ENCODE data around the gene DNAI7. TPM values are rescaled to one million over a fixed set of nuclear protein-coding genes. Genes with fewer than 3 reads are reported as not detected.

The DNAI7 gene
- total RNA-seq, 1 donor from 2014 or later = 1.1 TPM

- no peak overlapping the region for H3K4me3 ChIP-seq
- H3K27ac ChIP-seq (replicated peaks) = no peak overlapping the region
- no peaks in the 10 kb centered on the region for H3K36me3 ChIP-seq
Observed at GRCh38 chr12:25187781-25188180, 7.2 kb downstream of the DNAI7 start.

GRCh38 chr12:25186788-25187402 is 8.1 kb downstream of the DNAI7 start:
- no peak for TF ChIP-seq CTCF (IDR thresholded peaks at IDR 0.05; ENCODE audit: borderline replicate concordance)
- Histone ChIP-seq H3K4me3 (peak overlapping the region; percentile 28), H3K27ac (replicated peaks) (no peak overlapping the region), H3K27me3 (ENCODE audit: low read depth) (no peaks in the 10 kb centered on the region), H3K4me1 (peaks cover 5% of the 10 kb centered on the region), H3K36me3 (no peaks in the 10 kb centered on the region), H3K9me3 (replicated peaks) (no peaks in the 10 kb centered on the region)
- intact Hi-C loops (cut with micrococcal nuclease) = no loop called here
- no peak for DNase-seq

More at GRCh38 chr12:25187781-25188180, 7.2 kb downstream of the DNAI7 start:
- Histone ChIP-seq H3K4me1 (peaks cover 5% of the 10 kb centered on the region), H3K27me3 (ENCODE audit: low read depth) (no peaks in the 10 kb centered on the region), H3K9me3 (replicated peaks) (no peaks in the 10 kb centered on the region)
- intact Hi-C loops (cut with micrococcal nuclease) = no loop called here
- DNase-seq = no peak
- TF ChIP-seq CTCF (IDR thresholded peaks at IDR 0.05; ENCODE audit: borderline replicate concordance) = no peak

GRCh38 chr12:25186038-25186787 is 8.7 kb downstream of the DNAI7 start:
- Histone ChIP-seq H3K4me1 (peaks cover 5% of the 10 kb centered on the region), H3K36me3 (no peaks in the 10 kb centered on the region), H3K4me3 (no peak overlapping the region), H3K27me3 (ENCODE audit: low read depth) (no peaks in the 10 kb centered on the region), H3K9me3 (replicated peaks) (no peaks in the 10 kb centered on the region), H3K27ac (replicated peaks) (no peak overlapping the region)
- DNase-seq = no peak
- no peak for TF ChIP-seq CTCF (IDR thresholded peaks at IDR 0.05; ENCODE audit: borderline replicate concordance)
- intact Hi-C loops (cut with micrococcal nuclease) = no loop called here

- intact Hi-C loops (cut with micrococcal nuclease) = no loop called here
- no peaks in the 10 kb centered on the region for H3K36me3 ChIP-seq
- H3K9me3 ChIP-seq (replicated peaks) = no peaks in the 10 kb centered on the region
- H3K4me3 ChIP-seq = no peak overlapping the region
- TF ChIP-seq CTCF (IDR thresholded peaks at IDR 0.05; ENCODE audit: borderline replicate concordance) = no peak
- no peaks in the 10 kb centered on the region for H3K27me3 ChIP-seq (ENCODE audit: low read depth)
- no peak for DNase-seq
- H3K4me1 ChIP-seq = peaks cover 5% of the 10 kb centered on the region
- no peak overlapping the region for H3K27ac ChIP-seq (replicated peaks)
Observed at GRCh38 chr12:25184132-25184531, 10.8 kb downstream of the DNAI7 start.

GRCh38 chr12:25182765-25183164 is 12.2 kb downstream of the DNAI7 start:
- no peak for DNase-seq
- no peaks in the 10 kb centered on the region for H3K9me3 ChIP-seq (replicated peaks)
- H3K36me3 ChIP-seq = no peaks in the 10 kb centered on the region
- intact Hi-C loops (cut with micrococcal nuclease) = no loop called here
- no peak overlapping the region for H3K4me3 ChIP-seq
- no peak for TF ChIP-seq CTCF (IDR thresholded peaks at IDR 0.05; ENCODE audit: borderline replicate concordance)
- H3K27ac ChIP-seq (replicated peaks) = no peak overlapping the region
- peaks cover 5% of the 10 kb centered on the region for H3K4me1 ChIP-seq
- no peaks in the 10 kb centered on the region for H3K27me3 ChIP-seq (ENCODE audit: low read depth)

Data from left ventricle myocardium inferior (tissue), 1 donor.